ENCODE measurements around the gene ZNF593.

- TF ChIP-seq HDGF (IDR thresholded peaks at IDR 0.05; ENCODE audit: borderline replicate concordance), result no peak
- no peak for TF ChIP-seq FOXM1 (IDR thresholded peaks at IDR 0.05; ENCODE audit: borderline replicate concordance)
- TF ChIP-seq PKNOX1 (IDR thresholded peaks at IDR 0.05), result no peak
- TF ChIP-seq NFRKB (IDR thresholded peaks at IDR 0.05), result no peak
- TF ChIP-seq BHLHE40 (IDR thresholded peaks at IDR 0.05; ENCODE audit: borderline replicate concordance), result no peak
- TF ChIP-seq L3MBTL2 (conservative IDR thresholded peaks at IDR 0.05), result no peak
- no peak for TF ChIP-seq ARNT (IDR thresholded peaks at IDR 0.05)
- no peak for TF ChIP-seq FOXA1 (IDR thresholded peaks at IDR 0.05)
- TF ChIP-seq TARDBP (IDR thresholded peaks at IDR 0.05), result no peak
- TF ChIP-seq FOXK2 (IDR thresholded peaks at IDR 0.05), result no peak
- TF ChIP-seq LEF1 (IDR thresholded peaks at IDR 0.05; ENCODE audit: borderline replicate concordance), result no peak
- no peak for TF ChIP-seq ELF4 (IDR thresholded peaks at IDR 0.05)
- TF ChIP-seq SP1 (IDR thresholded peaks at IDR 0.05), result no peak
Measured at GRCh38 chr1:26195805-26196204, 26.1 kb downstream of the ZNF593 start.

Measured in HEK293T (cell line).